PC-9 (cell line): ENCODE results near the gene ZFAND3. TPM values are rescaled to one million over a fixed set of nuclear protein-coding genes. Genes with fewer than 3 reads are reported as not detected.

ENCODE experiments used
- BruUV-seq: library from RNA; stranded (reverse); fragments of 400-500 nt; replicated peaks from 2 replicates; lab custom pipeline; 2021; lab: Mats Ljungman, UMichigan
- CTCF ChIA-PET: fragments of 300-600 bp; sonication (Branson Sonifier 250); formaldehyde crosslinking; loops from one replicate; lab custom pipeline; 2022; ENCODE audit warnings: antibody characterized with exemption; lab: Charles Lee
- POLR2A ChIA-PET: fragments of 300-600 bp; sonication (Branson Sonifier 250); formaldehyde crosslinking; loops from one replicate; lab custom pipeline; 2022; ENCODE audit warnings: antibody characterized with exemption; ENCODE audit not compliant: unreplicated experiment; lab: Charles Lee
- DNase-seq, 2 experiments: peaks; one replicate each; pipeline versions ENCODE4 v3.0.0 to v3.0.0-alpha.2; 2015 to 2022; ENCODE audit warnings: mixed read lengths in 1 of 2
- H2AFZ ChIP-seq: fragments of 200-600 bp; sonication (generic); 2 replicates; pipeline ENCODE4 v1.8.1; 2017; ENCODE audit warnings: antibody characterized with exemption
- H3F3A ChIP-seq: fragments of 200-600 bp; sonication (generic); 2 replicates; pipeline ENCODE4 v1.8.1; 2017; ENCODE audit warnings: antibody characterized with exemption, mild to moderate bottlenecking, low read depth; ENCODE audit not compliant: insufficient read depth
- H3K27ac ChIP-seq: fragments of 200-600 bp; sonication (generic); 2 replicates; pipeline ENCODE4 v1.6.1; 2016; ENCODE audit warnings: mixed run types
- H3K27me3 ChIP-seq: fragments of 200-600 bp; sonication (generic); 2 replicates; pipeline ENCODE4 v1.6.1; 2016; ENCODE audit warnings: low read depth, mixed run types; ENCODE audit not compliant: insufficient read depth
- H3K36me3 ChIP-seq: fragments of 200-600 bp; sonication (generic); 2 replicates; pipeline ENCODE4 v1.6.1; 2016; ENCODE audit warnings: low read depth, mixed run types
- H3K4me1 ChIP-seq: fragments of 200-600 bp; sonication (generic); replicated peaks from 2 replicates; pipeline ENCODE4 v1.6.1; 2016; ENCODE audit warnings: mixed run types; ENCODE audit not compliant: insufficient read depth
- H3K4me2 ChIP-seq: fragments of 200-600 bp; sonication (generic); 2 replicates; pipeline ENCODE4 v1.6.1; 2017; ENCODE audit warnings: mixed run types
- H3K4me3 ChIP-seq: fragments of 200-600 bp; sonication (generic); 2 replicates; pipeline ENCODE4 v1.6.1; 2016; ENCODE audit warnings: mixed run types
- H3K79me2 ChIP-seq: fragments of 200-600 bp; sonication (generic); 2 replicates; pipeline ENCODE4 v1.6.1; 2017; ENCODE audit warnings: low read depth, mixed run types
- H3K9me2 ChIP-seq: fragments of 200-600 bp; sonication (generic); 2 replicates; pipeline ENCODE4 v1.8.1; 2017; ENCODE audit warnings: mild to moderate bottlenecking; ENCODE audit not compliant: insufficient read depth
- H3K9me3 ChIP-seq: fragments of 200-600 bp; sonication (generic); 2 replicates; pipeline ENCODE4 v1.8.1; 2016; ENCODE audit warnings: low read depth; ENCODE audit not compliant: insufficient read depth
- H4K20me1 ChIP-seq: fragments of 200-600 bp; sonication (generic); 2 replicates; pipeline ENCODE4 v1.8.1; 2017; ENCODE audit not compliant: insufficient read depth
- EZH2 ChIP-seq: fragments of 200-600 bp; sonication (generic); IDR thresholded peaks from 2 replicates; pipeline ENCODE4 v1.8.0; 2017; ENCODE audit warnings: antibody characterized with exemption, low read depth
- intact Hi-C: fragments of 100-400 bp; cut with micrococcal nuclease; formaldehyde crosslinking; loops from one replicate; pipeline ENCODE4 v1.10.0; 2022; ENCODE audit not compliant: unreplicated experiment
- total RNA-seq: library from RNA; stranded (reverse); gene quantifications from 2 replicates; pipeline ENCODE4 v1.2.3, GENCODE V29; 2021
- TF ChIP-seq, protein P1 (sequence below): fragments of 200-600 bp; sonication (generic); conservative IDR thresholded peaks from 2 replicates; pipeline ENCODE4 v1.6.1; 2017; ENCODE audit warnings: mixed run types, antibody characterized with exemption, mild to moderate bottlenecking, moderate library complexity

The ZFAND3 gene
- total RNA-seq, 1 experiment from 2014 or later = 46.8 TPM

DNA sequence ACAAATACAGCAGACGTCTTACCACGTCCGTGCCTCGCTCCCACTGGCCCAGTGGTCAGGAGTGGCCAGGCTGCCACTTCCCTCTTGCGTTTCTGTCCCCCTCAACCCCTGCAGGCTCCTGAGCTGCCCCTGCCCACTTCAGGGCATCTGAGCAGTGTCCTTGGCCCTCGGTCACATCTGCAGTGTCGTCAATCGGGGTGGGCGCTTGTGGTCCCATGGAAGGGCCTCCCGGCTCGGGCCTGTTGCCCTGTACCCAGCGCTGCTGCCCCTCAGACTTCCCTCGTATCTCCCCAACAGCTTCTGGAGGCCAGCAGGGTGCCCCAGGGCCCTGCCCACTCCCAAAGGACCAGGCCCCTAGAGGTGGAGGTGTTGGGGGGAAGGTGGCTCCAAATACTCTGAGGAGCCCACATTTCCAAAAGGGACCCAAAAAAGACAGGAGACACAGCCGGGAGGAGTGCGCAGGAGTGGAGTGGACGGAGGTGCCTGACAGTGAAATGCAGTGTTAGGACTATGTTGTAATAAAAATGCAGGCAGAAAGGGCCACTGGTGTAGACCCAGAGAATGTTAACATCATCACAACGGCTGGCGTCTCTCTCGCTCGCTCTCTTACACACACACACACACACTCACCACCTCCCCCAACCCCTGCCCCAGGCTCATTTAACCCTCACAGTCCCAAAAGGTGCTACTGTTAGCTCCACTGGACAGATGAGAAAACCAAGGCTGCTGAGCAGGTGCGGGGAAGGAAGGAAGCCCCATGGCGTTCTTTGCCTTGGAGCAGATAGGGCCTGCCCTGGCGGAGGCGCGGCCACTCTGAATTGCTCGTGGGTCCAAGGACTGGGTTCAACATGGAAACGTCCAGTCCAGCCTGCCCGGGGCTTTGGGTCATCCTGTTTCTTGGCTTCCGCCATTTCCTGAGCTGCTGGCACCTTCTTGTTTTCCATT lies 343.9 kb downstream of the ZFAND3 start:
- no peak overlapping the region for H3K27ac ChIP-seq
- no peaks in the 10 kb centered on the region for H3K9me3 ChIP-seq
- H3K79me2 ChIP-seq = no peaks in the 10 kb centered on the region
- H3K9me2 ChIP-seq = no peaks in the 10 kb centered on the region
- intact Hi-C loops = no loop called here
- no peak overlapping the region for H2AFZ ChIP-seq
- no peak for DNase-seq
- CTCF ChIA-PET = no interaction called here
- no peak overlapping the region for H3K4me2 ChIP-seq
- TF ChIP-seq, protein P1, sequence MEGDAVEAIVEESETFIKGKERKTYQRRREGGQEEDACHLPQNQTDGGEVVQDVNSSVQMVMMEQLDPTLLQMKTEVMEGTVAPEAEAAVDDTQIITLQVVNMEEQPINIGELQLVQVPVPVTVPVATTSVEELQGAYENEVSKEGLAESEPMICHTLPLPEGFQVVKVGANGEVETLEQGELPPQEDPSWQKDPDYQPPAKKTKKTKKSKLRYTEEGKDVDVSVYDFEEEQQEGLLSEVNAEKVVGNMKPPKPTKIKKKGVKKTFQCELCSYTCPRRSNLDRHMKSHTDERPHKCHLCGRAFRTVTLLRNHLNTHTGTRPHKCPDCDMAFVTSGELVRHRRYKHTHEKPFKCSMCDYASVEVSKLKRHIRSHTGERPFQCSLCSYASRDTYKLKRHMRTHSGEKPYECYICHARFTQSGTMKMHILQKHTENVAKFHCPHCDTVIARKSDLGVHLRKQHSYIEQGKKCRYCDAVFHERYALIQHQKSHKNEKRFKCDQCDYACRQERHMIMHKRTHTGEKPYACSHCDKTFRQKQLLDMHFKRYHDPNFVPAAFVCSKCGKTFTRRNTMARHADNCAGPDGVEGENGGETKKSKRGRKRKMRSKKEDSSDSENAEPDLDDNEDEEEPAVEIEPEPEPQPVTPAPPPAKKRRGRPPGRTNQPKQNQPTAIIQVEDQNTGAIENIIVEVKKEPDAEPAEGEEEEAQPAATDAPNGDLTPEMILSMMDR = no peak
- no peak for TF ChIP-seq EZH2
- no peaks in the 10 kb centered on the region for H3K4me1 ChIP-seq
- H3K27me3 ChIP-seq = no peaks in the 10 kb centered on the region
- H3K4me3 ChIP-seq = no peak overlapping the region
- H4K20me1 ChIP-seq = no peaks in the 10 kb centered on the region
- no peaks in the 10 kb centered on the region for H3F3A ChIP-seq
- BruUV-seq = no TSS peak
- POLR2A ChIA-PET = no interaction called here
- no peaks in the 10 kb centered on the region for H3K36me3 ChIP-seq

DNA sequence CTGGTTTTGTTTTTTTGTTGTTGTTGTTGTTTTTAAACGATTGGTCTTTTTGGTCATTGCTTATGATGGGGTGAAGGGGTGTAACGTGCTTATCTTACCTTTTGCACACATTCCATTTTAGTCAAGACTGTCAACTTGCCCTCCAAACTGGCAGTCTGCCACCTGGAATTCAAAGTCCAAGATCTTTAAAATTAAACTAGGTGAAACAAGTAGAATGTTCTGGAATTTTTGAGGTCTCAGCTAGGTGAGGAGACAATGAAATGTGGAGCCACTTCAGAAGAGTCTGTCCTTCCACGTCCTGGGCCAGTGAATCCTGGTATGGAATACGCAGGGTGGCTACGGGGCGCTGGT lies 344.6 kb downstream of the ZFAND3 start:
- H4K20me1 ChIP-seq = no peaks in the 10 kb centered on the region
- CTCF ChIA-PET = no interaction called here

GRCh38 chr6:38164671-38165108 lies 345.2 kb downstream of the ZFAND3 start:
- Histone ChIP-seq H3K79me2 (no peaks in the 10 kb centered on the region), H3K9me3 (no peaks in the 10 kb centered on the region), H3K27ac (no peak overlapping the region), H2AFZ (no peak overlapping the region), H4K20me1 (no peaks in the 10 kb centered on the region), H3K4me3 (no peak overlapping the region), H3K9me2 (no peaks in the 10 kb centered on the region), H3K4me2 (no peak overlapping the region), H3K27me3 (no peaks in the 10 kb centered on the region), H3F3A (no peaks in the 10 kb centered on the region), H3K36me3 (no peaks in the 10 kb centered on the region), H3K4me1 (no peaks in the 10 kb centered on the region)
- DNase-seq = no peak
- intact Hi-C loops = no loop called here
- no peak for TF ChIP-seq EZH2
- TF ChIP-seq, protein P1 = no peak
- CTCF ChIA-PET = no interaction called here
- POLR2A ChIA-PET = no interaction called here
- no TSS peak for BruUV-seq

More for the DNA sequence above, 344.6 kb downstream of the ZFAND3 start:
- DNase-seq = no peak
- Histone ChIP-seq H3K79me2 (no peaks in the 10 kb centered on the region), H3K27ac (no peak overlapping the region), H3K9me2 (no peaks in the 10 kb centered on the region), H3K4me3 (no peak overlapping the region), H3K27me3 (no peaks in the 10 kb centered on the region), H3K36me3 (no peaks in the 10 kb centered on the region), H3K4me2 (no peak overlapping the region), H2AFZ (no peak overlapping the region), H3F3A (no peaks in the 10 kb centered on the region), H3K9me3 (no peaks in the 10 kb centered on the region), H3K4me1 (no peaks in the 10 kb centered on the region)
- TF ChIP-seq, protein P1 = no peak
- TF ChIP-seq EZH2 = no peak
- POLR2A ChIA-PET = no interaction called here
- intact Hi-C loops = no loop called here
- no TSS peak for BruUV-seq
